Common myeloid progenitor, CD34-positive (primary cell): ENCODE measurements around the gene RAB25.

Experiments used
- CTCF ChIA-PET: fragments of 350-600 bp; sonication (Branson Sonifier 250); formaldehyde crosslinking; loops from one replicate; lab custom pipeline; 2021; ENCODE audit warnings: antibody characterized with exemption; lab: Charles Lee
- POLR2A ChIA-PET: fragments of 350-600 bp; sonication (Branson Sonifier 250); formaldehyde crosslinking; loops from one replicate; lab custom pipeline; 2021; ENCODE audit warnings: antibody characterized with exemption; lab: Charles Lee
- DNase-seq, 3 donors: peaks; one replicate each; pipeline versions ENCODE4 v3.0.0 to v3.0.0-alpha.2; 2013
- H3K27ac ChIP-seq, 2 experiments: 1 replicate in 1 of 2; 2 replicates in 1 of 2; pipeline ENCODE4 v1.7.0; 2013; ENCODE audit warnings: inconsistent platforms in 2 of 2, low read length in 2 of 2, mild to moderate bottlenecking in 2 of 2, low read depth in 1 of 2, moderate library complexity in 1 of 2; ENCODE audit not compliant: severe bottlenecking in 2 of 2, insufficient read depth in 1 of 2, poor library complexity in 1 of 2
- H3K27me3 ChIP-seq, 5 experiments: replicated peaks in 2 of 5; 1 replicate in 3 of 5; 2 replicates in 2 of 5; pipeline versions ENCODE4 v1.6.1 to v1.7.0; 2013; ENCODE audit warnings: low read length in 4 of 5, mild to moderate bottlenecking in 2 of 5, moderate library complexity in 2 of 5, inconsistent platforms in 1 of 5; ENCODE audit not compliant: insufficient read depth in 5 of 5, control insufficient read depth in 4 of 5
- H3K36me3 ChIP-seq, 4 experiments: 1 replicate in 2 of 4; 2 replicates in 2 of 4; pipeline versions ENCODE4 v1.6.1 to v1.7.0; 2013; ENCODE audit warnings: low read length in 3 of 4, control low read depth in 1 of 4, mild to moderate bottlenecking in 1 of 4; ENCODE audit not compliant: control insufficient read depth in 4 of 4, insufficient read depth in 4 of 4
- H3K4me1 ChIP-seq, 4 experiments: 1 replicate in 3 of 4; 2 replicates in 1 of 4; pipeline versions ENCODE4 v1.6.1 to v1.7.1; 2013; ENCODE audit warnings: low read length in 3 of 4, mild to moderate bottlenecking in 3 of 4, control low read depth in 1 of 4, inconsistent platforms in 1 of 4, moderate library complexity in 1 of 4; ENCODE audit not compliant: control insufficient read depth in 4 of 4, insufficient read depth in 4 of 4; ENCODE audit errors: control extremely low read depth in 1 of 4
- H3K4me3 ChIP-seq, 7 experiments: 1 replicate in 4 of 7; 2 replicates in 3 of 7; pipeline versions ENCODE4 v1.5.1 to v1.7.0; 2013; ENCODE audit warnings: mild to moderate bottlenecking in 7 of 7, low read length in 6 of 7, moderate library complexity in 6 of 7, inconsistent platforms in 2 of 7, low read depth in 2 of 7, control low read depth in 1 of 7; ENCODE audit not compliant: insufficient read depth in 4 of 7, control insufficient read depth in 1 of 7; ENCODE audit errors: extremely low read depth in 1 of 7
- H3K9me3 ChIP-seq, 5 experiments: 1 replicate in 4 of 5; 2 replicates in 1 of 5; pipeline versions ENCODE4 v1.6.1 to v1.7.1; 2013; ENCODE audit warnings: low read length in 4 of 5, mild to moderate bottlenecking in 2 of 5, inconsistent platforms in 1 of 5, low read depth in 1 of 5, moderate library complexity in 1 of 5; ENCODE audit not compliant: control insufficient read depth in 4 of 5, insufficient read depth in 2 of 5; ENCODE audit errors: control extremely low read depth in 1 of 5
- WGBS: methylation state at CpG from one replicate; pipeline ENCODE4 v1.1.5; 2013; ENCODE audit not compliant: insufficient coverage; 5-methylcytosine and 5-hydroxymethylcytosine counted together

The RAB25 gene

DNA sequence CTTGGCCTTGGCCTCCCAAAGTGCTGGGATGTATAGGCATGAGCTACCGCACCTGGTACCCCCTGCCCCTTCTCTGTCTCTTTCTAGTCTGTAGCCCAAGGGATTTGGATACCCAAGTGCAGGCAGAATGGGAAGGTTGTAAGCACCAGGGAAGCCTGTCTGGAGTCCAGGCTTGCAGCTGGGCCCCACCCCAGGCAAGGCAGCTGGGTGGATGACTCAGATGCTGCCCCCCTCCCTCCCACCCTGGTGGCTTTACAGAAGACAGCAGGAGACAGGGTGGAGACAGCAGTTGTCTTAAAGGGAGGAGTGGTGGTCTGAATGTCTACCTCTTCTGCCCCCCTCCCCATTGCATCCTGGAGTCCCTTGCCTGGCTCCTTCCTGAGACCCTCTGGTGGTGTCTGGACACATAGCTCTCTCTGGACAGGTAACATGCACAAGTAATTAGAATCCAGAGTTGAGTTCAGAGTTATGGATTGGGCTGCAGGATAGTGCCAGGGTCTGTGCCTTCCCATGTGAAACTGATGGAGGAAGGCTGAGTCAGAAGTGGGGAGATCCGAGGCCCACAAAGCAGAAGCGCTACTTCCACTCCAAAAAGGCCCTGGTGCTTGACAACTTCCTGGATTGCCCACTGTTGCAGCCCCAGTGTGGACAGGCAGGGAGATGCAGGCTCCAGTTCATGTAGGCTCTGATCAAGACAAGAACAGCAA lies 58.7 kb downstream of the RAB25 start:
- ChIA-PET POLR2A (no interaction called here), CTCF (interaction anchor here (1.4 to 33.0 kb wide), 4 partner anchors 9 to 24 kb away, joined by 3 to 1191 read pairs (median 60); partner anchors contain the start of gene MEX3A)
- Histone ChIP-seq H3K27ac (no peak overlapping the region), H3K4me1 (peaks cover 3 to 60% (median 50%) of the 10 kb centered on the region in 4 experiments), H3K27me3 (peaks cover 0 to 24% (median 19%) of the 10 kb centered on the region in 5 experiments), H3K36me3 (peaks cover 0 to 8% (median 0%) of the 10 kb centered on the region in 4 experiments), H3K4me3 (peak overlapping the region in 1 of 7 experiments; percentile 11), H3K9me3 (no peaks in the 10 kb centered on the region)
- WGBS: 8% methylated on average over 2 of the region's 3 CpGs
- DNase-seq: peak; percentile 50 to 80 (median 80)
